ENCODE measurements around the gene SAP25. TPM values are rescaled to one million over a fixed set of nuclear protein-coding genes. Genes with fewer than 3 reads are reported as not detected.

SAP25 gene
- polyA plus RNA-seq, 1 donor (not counting 4 experiments of a cell fraction or from before 2014, with no cell fraction given) = 0.16 TPM

GRCh38 chr7:100599911-100600729 lies 26.4 kb upstream of the SAP25 start:
- Histone ChIP-seq H3K79me2 (ENCODE audit: control insufficient read depth, insufficient read depth, low read length) (no peaks in the 10 kb centered on the region), H3K9me3 (ENCODE audit: control insufficient read depth, low read depth, low read length) (no peaks in the 10 kb centered on the region), H3K4me3 (ENCODE audit: control insufficient read depth in 2 of 3, extremely low read depth in 1 of 3, insufficient read depth in 2 of 3, low read depth in 1 of 3, low read length in 3 of 3) (no peak overlapping the region), H4K20me1 (ENCODE audit: control insufficient read depth, extremely low read depth, insufficient read depth, low read length) (no peaks in the 10 kb centered on the region), H3K4me1 (ENCODE audit: control insufficient read depth, extremely low read depth, insufficient read depth, low read length) (peaks cover 3% of the 10 kb centered on the region), H3K9me1 (ENCODE audit: control insufficient read depth, extremely low read depth, insufficient read depth, low read length) (no peaks in the 10 kb centered on the region), H3K27me3 (ENCODE audit: control insufficient read depth, extremely low read depth, insufficient read depth, low read length) (no peaks in the 10 kb centered on the region), H2AFZ (ENCODE audit: control insufficient read depth, low read length) (no peak overlapping the region), H3K4me2 (ENCODE audit: control insufficient read depth, extremely low read depth, insufficient read depth, low read depth, low read length) (no peak overlapping the region), H3K27ac (ENCODE audit: control insufficient read depth, insufficient read depth, low read length) (no peak overlapping the region), H3K9ac (ENCODE audit: control insufficient read depth, extremely low read depth, insufficient read depth, low read length) (no peak overlapping the region), H3K36me3 (ENCODE audit: control insufficient read depth in 2 of 2, extremely low read depth in 1 of 2, insufficient read depth in 2 of 2, low read length in 2 of 2) (no peaks in the 10 kb centered on the region)
- TF ChIP-seq EZH2 (IDR thresholded peaks at IDR 0.05; ENCODE audit: low read length) = no peak
- TF ChIP-seq, protein P1, sequence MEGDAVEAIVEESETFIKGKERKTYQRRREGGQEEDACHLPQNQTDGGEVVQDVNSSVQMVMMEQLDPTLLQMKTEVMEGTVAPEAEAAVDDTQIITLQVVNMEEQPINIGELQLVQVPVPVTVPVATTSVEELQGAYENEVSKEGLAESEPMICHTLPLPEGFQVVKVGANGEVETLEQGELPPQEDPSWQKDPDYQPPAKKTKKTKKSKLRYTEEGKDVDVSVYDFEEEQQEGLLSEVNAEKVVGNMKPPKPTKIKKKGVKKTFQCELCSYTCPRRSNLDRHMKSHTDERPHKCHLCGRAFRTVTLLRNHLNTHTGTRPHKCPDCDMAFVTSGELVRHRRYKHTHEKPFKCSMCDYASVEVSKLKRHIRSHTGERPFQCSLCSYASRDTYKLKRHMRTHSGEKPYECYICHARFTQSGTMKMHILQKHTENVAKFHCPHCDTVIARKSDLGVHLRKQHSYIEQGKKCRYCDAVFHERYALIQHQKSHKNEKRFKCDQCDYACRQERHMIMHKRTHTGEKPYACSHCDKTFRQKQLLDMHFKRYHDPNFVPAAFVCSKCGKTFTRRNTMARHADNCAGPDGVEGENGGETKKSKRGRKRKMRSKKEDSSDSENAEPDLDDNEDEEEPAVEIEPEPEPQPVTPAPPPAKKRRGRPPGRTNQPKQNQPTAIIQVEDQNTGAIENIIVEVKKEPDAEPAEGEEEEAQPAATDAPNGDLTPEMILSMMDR (optimal IDR thresholded peaks at IDR 0.05 in 1 of 3, IDR thresholded peaks at IDR 0.05 in 1 of 3, conservative IDR thresholded peaks at IDR 0.05 in 1 of 3; ENCODE audit: extremely low read depth in 1 of 3, insufficient read depth in 2 of 3, low read length in 3 of 3) = peak in 1 of 3 experiments; percentile 17
- DNase-seq (ENCODE audit: low read depth, low spot score) = no peak
- no peak for FAIRE-seq
- dilution Hi-C loops (cut with MboI; ENCODE audit: extremely low pct_ligation_motif_present, low sequenced_read_pairs) = no loop called here

DNA sequence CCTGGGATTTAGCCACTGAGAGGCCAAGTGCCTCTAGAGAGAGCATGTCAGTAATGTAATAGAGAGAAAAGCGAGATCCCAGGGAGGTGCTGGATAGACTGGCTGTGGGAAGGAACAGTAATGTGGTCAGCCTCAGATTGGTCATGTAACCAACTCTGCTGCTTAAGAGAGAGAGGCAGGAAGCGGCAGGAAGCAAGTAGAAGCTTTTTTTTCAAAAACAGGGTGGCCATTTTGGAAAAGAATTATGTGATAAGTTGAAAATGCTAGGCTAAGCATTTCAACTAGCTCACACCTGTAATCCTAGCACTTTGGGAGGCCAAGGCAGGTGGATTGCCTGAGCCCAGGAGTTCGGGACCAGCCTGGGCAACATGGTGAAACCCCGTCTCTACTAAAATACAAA lies 24.7 kb upstream of the SAP25 start:
- H3K9me3 ChIP-seq (ENCODE audit: control insufficient read depth, low read depth, low read length) = no peaks in the 10 kb centered on the region
- H3K9ac ChIP-seq (ENCODE audit: control insufficient read depth, extremely low read depth, insufficient read depth, low read length) = no peak overlapping the region
- no peaks in the 10 kb centered on the region for H3K9me1 ChIP-seq (ENCODE audit: control insufficient read depth, extremely low read depth, insufficient read depth, low read length)
- no peak overlapping the region for H3K27ac ChIP-seq (ENCODE audit: control insufficient read depth, insufficient read depth, low read length)
- no peaks in the 10 kb centered on the region for H3K79me2 ChIP-seq (ENCODE audit: control insufficient read depth, insufficient read depth, low read length)
- H3K36me3 ChIP-seq (ENCODE audit: control insufficient read depth in 2 of 2, extremely low read depth in 1 of 2, insufficient read depth in 2 of 2, low read length in 2 of 2) = no peaks in the 10 kb centered on the region
- no peak overlapping the region for H3K4me3 ChIP-seq (ENCODE audit: control insufficient read depth in 2 of 3, extremely low read depth in 1 of 3, insufficient read depth in 2 of 3, low read depth in 1 of 3, low read length in 3 of 3)
- TF ChIP-seq EZH2 (IDR thresholded peaks at IDR 0.05; ENCODE audit: low read length) = no peak
- TF ChIP-seq, protein P1 (optimal IDR thresholded peaks at IDR 0.05 in 1 of 3, IDR thresholded peaks at IDR 0.05 in 1 of 3, conservative IDR thresholded peaks at IDR 0.05 in 1 of 3; ENCODE audit: extremely low read depth in 1 of 3, insufficient read depth in 2 of 3, low read length in 3 of 3) = no peak
- H3K4me2 ChIP-seq (ENCODE audit: control insufficient read depth, extremely low read depth, insufficient read depth, low read depth, low read length) = no peak overlapping the region
- no peaks in the 10 kb centered on the region for H4K20me1 ChIP-seq (ENCODE audit: control insufficient read depth, extremely low read depth, insufficient read depth, low read length)
- H3K27me3 ChIP-seq (ENCODE audit: control insufficient read depth, extremely low read depth, insufficient read depth, low read length) = no peaks in the 10 kb centered on the region
- dilution Hi-C loops (cut with MboI; ENCODE audit: extremely low pct_ligation_motif_present, low sequenced_read_pairs) = no loop called here
- FAIRE-seq (no peak), DNase-seq (ENCODE audit: low read depth, low spot score) (no peak)
- H2AFZ ChIP-seq (ENCODE audit: control insufficient read depth, low read length) = no peak overlapping the region
- H3K4me1 ChIP-seq (ENCODE audit: control insufficient read depth, extremely low read depth, insufficient read depth, low read length) = no peaks in the 10 kb centered on the region
